ENCODE results near the gene FMN1.
A peak's percentile ranks its signal among the peaks of the same experiment; 100 is the strongest.
"Not testable (repeated sequence)": the region's sequence is repeated elsewhere in the genome, so short reads cannot be mapped to it uniquely, and the experiment has no call there.

The FMN1 gene

GRCh38 chr15:33089165-33089877 lies 105.2 kb downstream of the FMN1 start:
- no peak for DNase-seq

- no peak for DNase-seq
These were observed 107.9 kb downstream of the FMN1 start for GRCh38 chr15:33086500-33087121.

- DNase-seq = no peak
These were observed 109.9 kb downstream of the FMN1 start for GRCh38 chr15:33084661-33085060.

- DNase-seq = no peak
These were observed 111.1 kb downstream of the FMN1 start for GRCh38 chr15:33083232-33084081.

GRCh38 chr15:33080006-33080405 lies 114.5 kb downstream of the FMN1 start:
- DNase-seq = no peak

- no peak for DNase-seq
These were observed 115.9 kb downstream of the FMN1 start for GRCh38 chr15:33078607-33079006.

- no peak for DNase-seq
These were observed 117.6 kb downstream of the FMN1 start for GRCh38 chr15:33076937-33077336.

- no peak for DNase-seq
These were observed 119.6 kb downstream of the FMN1 start for GRCh38 chr15:33074942-33075341.

GRCh38 chr15:33074212-33074611 lies 120.3 kb downstream of the FMN1 start:
- DNase-seq = no peak

- DNase-seq = no peak
These were observed 123.1 kb downstream of the FMN1 start for GRCh38 chr15:33071451-33071850.

- DNase-seq = not testable (repeated sequence)
These were observed 124.6 kb downstream of the FMN1 start for GRCh38 chr15:33069903-33070302.

GRCh38 chr15:33069161-33069560 lies 125.4 kb downstream of the FMN1 start:
- no peak for DNase-seq

GRCh38 chr15:33068511-33068990 lies 126.0 kb downstream of the FMN1 start:
- no peak for DNase-seq

GRCh38 chr15:33068007-33068481 lies 126.5 kb downstream of the FMN1 start:
- DNase-seq = peak in 1 of 2 donors; percentile 9

- no peak for DNase-seq
These were observed 127.1 kb downstream of the FMN1 start for GRCh38 chr15:33067456-33067855.

GRCh38 chr15:33066584-33066983 lies 127.9 kb downstream of the FMN1 start:
- DNase-seq = no peak

- no peak for DNase-seq
These were observed 129.6 kb downstream of the FMN1 start for GRCh38 chr15:33064878-33065277.

- no peak for DNase-seq
These were observed 135.3 kb downstream of the FMN1 start for GRCh38 chr15:33059184-33059583.

GRCh38 chr15:33057845-33058244 lies 136.7 kb downstream of the FMN1 start:
- DNase-seq = no peak

GRCh38 chr15:33055962-33056361 lies 138.6 kb downstream of the FMN1 start:
- DNase-seq = no peak

- DNase-seq = no peak
These were observed 143.0 kb downstream of the FMN1 start for GRCh38 chr15:33051528-33051927.

- no peak for DNase-seq
These were observed 146.3 kb downstream of the FMN1 start for GRCh38 chr15:33048255-33048654.

- DNase-seq = no peak
These were observed 147.4 kb downstream of the FMN1 start for GRCh38 chr15:33047077-33047476.
